NCI-H510A treated with DMSO at 0.1 percent for 48 hours (cell line): ENCODE measurements around the gene B3GNT4.
"Not testable (repeated sequence)": the region's sequence is repeated elsewhere in the genome, so short reads cannot be mapped to it uniquely, and the experiment has no call there.

Source experiments
- DNase-seq: peaks from one replicate; lab custom pipeline; 2025; lab: John Stamatoyannopoulos, UW

The B3GNT4 gene

DNA sequence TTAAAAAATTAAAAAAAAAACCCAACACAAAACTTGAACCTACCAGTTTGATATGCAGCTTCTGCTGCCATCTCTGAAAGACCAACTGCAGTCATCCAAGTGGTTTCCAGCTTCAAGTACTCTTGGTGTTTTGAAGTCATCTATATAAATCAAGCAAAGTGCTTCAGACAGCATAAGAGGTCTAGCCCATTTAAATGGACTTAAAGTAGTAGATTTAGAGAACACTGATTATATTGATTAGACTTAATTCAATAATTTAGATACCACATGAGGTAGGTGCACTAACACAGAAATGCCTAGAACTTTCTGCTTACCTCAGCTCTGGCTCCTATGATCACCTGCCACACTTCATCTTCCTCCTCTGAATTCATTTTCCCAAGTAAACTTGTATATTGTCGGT is 12.9 kb downstream of the B3GNT4 start:
- DNase-seq = no peak

DNA sequence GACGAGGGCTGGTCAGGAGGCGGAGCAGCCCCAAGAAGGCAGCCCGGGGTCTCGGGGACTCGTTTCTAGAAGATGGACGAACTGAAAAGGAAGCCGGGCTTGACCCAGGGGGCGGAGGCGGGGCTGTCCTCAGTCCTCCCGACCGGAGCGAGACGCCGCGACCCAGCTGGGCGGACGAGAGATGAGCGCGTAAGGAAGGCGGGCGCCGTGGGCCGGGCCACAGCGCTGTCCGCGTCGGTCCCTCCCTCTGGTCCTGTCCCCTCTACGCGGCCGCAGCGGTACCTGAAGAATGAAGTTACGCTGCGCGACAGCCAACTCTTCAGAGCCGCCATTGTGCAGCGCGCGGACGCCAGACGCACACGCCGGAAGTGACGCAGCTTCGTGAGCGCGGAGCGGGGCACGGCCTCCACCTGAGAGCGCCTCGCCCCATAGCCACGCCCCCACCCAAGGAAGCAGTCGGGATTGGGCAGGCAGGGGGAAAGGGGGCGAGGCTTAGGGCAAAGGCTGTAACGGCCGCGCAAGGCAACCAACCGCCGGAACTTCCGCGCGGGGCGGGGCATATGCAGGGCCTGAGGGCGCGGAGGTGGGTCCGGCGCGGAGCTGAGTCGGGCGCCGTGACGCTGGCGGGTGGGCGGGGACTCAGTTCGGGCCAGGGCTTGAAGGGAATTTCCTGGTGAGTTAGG is 22.3 kb downstream of the B3GNT4 start, which contains the start of gene DIABLO:
TSS of gene DIABLO (minus strand) at position 370 of the 683 bp plus-strand sequence. CDS start at position 332, 38 bp downstream.
- DNase-seq = peak; percentile 99

DNA sequence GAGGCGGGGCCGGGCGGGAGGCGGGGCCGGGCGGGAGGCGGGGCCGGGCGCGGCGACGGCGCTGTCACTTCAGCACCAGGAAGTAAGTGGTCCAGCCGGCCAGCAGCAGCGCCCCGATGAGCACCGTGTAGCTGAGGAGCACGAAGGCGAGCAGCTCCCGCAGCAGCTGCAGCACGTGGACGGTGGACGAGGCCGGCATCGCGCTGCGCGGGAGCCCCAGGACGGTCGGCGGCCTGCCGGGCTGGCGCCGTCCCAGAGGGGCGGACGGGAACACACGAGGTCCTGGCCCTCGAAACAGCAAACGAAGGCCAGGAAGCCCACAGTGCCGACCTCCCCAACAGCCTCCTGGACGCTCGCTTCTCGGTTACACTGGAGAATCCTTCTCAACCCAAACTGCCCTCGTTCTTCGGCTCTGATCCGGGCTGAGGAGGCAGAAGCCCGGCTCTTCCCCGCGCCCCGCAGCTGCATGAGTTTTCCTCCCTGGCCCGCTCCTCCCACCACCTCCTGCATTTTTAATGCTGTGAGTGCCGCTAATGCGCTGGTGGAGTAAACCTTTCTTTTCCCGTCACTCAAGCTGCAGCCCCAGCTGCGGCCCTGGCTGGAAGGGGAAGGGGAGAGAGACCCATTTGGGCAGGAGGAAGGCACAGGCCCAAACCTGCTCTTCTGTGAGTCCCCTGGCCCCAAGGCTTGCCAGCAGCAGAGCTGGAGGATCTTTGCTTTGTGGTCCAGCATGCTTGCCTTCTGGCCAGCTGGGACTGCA is 23.0 kb downstream of the B3GNT4 start:
- no peak for DNase-seq

DNA sequence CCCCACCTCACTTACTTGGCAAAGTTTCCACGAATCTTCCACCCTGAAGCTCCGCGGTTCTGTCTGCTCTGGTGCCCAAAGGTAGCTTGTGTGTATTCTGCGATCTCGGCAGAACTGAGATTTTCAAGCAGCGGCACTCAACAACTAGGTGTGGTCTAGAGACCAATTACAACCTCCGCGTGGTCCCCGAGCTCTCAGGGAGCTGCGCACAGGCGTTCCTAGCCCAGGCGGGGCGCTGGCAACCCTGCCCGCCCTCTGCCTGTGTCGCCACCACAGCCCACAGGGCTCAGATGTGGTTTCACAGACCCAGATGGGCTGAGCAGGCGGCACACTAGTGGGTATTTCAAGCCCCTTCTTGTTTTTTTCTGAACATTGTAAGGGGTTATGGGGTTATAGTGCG is 23.8 kb downstream of the B3GNT4 start:
- peak; percentile 40 for DNase-seq

DNA sequence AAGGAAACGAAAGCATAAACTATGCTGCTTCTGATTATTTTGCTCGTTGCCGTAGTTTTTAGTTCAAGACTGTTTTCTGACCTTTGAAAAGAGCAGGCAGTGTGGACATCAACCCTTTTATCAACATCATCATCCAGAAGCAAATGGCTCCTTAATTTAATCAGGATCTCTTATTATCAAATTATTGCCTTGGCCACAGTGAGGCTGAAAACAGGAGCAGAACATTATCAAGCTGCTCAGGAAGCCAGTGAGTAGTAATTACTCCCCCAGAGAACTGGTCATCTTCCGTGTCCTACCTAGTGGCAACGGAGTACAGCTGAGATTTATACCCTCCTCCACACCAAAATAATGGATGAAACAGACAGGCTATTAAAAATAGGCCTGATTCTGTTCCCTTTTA is 24.6 kb downstream of the B3GNT4 start:
- no peak for DNase-seq

DNA sequence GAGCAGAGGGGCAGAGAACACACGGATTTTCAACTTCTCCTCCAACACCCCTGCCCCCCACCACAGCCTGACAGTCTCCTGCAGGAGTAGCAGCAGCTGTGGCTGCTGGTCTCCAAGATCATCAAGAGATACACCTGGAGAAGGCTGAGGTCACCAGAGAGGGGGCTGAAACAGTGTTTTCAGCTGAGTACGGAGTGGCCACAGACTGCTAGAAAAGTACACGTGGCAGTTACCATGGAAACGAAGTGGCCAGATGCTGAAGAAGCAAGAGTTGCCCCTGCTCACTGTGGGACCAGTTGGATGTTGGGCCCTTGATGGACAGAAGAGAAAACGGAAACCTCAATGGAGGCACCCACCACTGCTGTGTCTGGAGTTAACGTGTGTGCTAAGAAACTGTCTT is 27.3 kb downstream of the B3GNT4 start:
- no peak for DNase-seq

DNA sequence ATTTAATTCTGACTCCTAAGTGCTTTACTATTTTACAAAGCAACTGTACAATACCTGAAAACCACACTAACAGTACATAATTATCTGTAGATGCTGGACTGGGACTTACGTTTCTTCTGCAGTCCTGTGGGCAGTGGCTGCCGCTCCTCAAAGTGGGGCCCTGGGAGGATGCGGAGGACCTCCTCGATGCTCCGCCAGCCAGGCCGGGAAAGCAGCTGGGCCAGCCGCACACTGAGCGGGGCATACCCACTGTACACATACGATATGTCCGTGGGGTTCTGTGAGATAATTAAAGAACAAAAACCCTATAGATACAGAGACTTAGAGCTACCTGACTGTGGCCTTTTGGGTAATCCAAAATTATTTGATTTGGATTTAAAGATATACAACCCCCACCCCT is 29.2 kb downstream of the B3GNT4 start:
- no peak for DNase-seq

DNA sequence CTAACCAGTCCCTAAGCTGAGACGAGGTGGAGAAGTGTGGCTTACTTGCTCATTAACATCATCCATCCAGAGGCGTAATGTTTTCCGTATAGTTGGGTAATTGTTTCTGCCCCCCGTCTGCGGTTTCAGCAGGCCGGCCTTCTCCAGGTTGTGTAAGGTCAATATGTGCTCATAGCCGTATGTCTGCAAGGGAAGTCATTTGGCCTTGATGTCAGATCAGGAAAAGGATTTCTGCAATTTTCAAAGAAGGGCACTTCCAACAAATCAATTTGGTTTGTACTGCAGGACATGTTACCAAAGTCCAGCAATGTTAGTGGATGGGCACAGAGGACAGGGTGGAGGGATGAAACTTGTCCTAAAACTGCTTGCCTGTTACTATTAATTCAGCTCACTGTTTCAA is 32.2 kb downstream of the B3GNT4 start:
- DNase-seq = no peak

DNA sequence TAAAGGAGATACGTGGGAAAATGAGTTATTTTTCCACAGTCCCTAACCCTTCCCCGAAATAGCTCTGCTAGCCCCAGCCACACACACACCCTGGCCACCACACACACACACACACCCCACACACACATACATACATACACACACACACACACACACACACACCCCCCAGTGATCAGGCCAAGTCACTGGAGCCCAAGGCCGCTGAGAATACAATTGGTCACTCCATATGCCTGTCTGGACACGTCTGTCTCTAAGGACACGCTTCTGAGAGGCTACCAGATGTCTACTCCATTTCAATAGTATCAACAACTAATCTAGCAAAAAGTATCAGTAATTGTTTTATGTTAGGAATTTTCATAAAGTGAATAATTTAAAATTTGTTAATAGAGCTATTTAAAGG is 35.4 kb downstream of the B3GNT4 start:
- no peak for DNase-seq

DNA sequence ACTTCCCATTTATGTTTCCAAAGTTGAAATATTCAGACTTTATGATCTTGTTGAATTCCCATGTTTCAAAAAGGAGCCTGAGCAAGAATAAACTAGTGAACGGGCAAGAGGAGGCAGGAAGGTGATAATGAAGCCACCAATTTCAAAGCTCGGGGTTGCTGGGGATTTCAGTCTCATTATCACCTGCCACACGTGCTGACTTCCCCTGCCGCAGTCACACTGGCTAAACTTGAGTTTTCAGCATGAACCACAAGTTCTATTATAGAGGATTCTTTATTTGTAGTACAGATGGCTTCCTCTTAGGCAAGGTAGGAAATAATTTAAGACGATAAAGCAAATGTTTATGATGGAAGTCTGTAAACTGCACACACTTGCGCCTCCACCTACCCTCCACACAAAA is 40.5 kb downstream of the B3GNT4 start:
- DNase-seq = no peak

DNA sequence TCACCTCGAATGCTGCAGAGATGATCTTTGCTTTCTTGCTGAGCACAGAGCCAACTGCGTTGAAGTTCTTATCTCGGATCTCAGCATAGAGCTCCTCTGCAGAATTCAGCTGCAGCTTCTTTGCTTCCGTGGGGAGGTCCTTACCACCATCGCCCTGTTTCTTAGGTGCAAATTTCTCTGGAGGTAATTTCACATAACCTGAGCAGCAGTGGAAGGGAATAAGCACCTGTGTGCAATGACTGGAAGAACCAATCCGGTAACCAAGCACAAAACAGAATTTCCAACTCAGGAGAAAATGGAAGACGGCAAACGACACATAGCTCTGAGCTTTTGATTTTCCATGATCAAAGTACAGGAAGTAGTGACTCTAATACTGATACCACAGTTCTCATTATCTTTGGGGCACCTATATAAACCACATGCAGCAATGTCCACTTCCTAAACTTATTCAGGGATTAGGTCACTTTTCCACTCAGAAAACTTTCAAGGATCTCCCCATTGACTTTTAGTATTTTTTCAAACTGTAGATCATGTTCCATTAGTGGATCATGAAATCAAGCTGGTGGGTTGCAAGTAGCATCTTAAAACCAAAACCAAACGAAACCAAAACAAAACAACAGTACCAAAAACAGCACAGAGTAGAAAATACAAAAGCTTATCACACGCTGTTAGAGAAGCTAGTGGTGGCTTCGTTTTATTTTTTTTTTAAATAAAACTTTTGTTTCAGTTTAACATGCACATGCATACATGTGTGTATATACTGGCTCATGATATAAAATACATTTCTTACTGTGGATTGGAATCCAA is 41.3 kb downstream of the B3GNT4 start:
- DNase-seq = no peak

DNA sequence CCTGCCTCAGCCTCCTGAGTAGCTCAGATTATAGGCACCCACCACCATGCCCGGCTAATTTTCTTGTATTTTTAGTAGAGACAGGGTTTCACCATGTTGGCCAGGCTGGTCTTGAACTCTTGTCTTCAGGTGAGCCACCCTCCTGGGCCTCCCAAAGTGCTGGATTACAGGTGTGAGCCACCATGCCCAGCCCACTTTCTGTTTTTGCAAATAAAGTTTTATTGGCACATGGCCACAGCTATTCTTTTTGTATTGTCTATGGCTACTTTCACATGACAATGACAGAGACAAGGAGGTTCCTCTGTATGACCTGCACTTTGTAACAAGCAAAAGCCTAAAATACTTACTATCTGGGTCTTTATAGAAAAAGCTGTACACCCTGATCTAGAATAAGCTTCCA is 42.0 kb downstream of the B3GNT4 start:
- no peak for DNase-seq

DNA sequence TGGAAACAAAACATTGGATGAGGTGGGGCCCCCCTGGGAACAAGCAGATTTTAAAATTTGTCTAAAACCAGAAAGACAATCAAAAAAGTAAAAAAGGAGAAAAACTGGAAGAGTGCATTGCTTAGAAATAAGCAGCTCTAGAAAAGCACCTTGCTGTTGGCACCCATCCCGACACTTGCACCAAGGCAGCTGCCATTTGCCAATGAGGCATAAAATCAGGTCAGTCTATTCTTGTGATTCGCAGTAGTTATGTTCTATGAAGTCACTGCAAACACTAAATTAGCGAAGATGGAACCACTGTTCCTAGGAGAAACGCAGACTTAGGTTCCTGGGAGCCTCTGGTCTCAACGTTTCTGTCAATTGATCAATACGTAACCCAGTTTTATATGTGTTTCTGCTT is 46.5 kb downstream of the B3GNT4 start:
- peak; percentile 34 for DNase-seq

DNA sequence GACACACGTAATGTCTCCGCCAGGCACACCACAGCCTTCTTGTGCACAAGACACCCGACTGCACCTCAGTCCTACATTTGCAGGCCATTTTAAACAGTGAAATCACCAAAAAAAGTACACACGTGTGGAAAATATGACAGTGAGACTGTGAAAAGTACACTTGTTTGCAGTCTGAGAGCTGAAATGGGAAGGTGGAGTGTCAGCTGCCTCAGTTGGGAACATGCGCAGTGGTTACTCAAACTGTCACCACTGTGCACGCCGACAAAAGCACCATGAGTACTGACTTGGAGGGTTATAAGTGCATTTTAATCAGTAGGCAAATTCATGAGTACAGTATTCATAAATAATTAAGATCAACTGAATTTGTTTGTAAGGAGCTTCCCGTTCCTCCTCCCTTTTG is 47.0 kb downstream of the B3GNT4 start:
- no peak for DNase-seq

DNA sequence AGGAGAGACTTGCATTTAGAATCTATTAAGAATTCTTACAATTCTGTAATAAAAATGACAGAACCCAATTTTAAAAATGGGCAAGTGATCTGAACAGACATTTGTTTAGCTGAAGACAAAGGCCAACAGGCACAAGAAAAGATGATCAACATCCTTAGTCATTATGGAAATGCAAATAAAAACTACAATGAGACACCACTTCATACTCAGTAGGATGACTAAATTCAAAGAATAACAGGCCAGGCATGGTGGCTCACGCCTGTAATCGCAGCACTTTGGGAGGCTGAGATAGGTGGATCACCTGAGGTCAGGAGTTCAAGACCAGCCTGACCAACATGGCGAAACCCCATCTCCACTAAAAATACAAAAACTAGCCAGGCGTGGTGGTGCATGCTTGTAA is 55.0 kb downstream of the B3GNT4 start:
- DNase-seq = not testable (repeated sequence)
